ENCODE measurements around the gene ENTPD6. TPM values are rescaled to one million over a fixed set of nuclear protein-coding genes. Genes with fewer than 3 reads are reported as not detected.

ENTPD6 gene
- total and polyA plus RNA-seq, 2 of the 4 experiments (the other 2 are of a cell fraction), result 61.1 to 98.6 TPM

DNA sequence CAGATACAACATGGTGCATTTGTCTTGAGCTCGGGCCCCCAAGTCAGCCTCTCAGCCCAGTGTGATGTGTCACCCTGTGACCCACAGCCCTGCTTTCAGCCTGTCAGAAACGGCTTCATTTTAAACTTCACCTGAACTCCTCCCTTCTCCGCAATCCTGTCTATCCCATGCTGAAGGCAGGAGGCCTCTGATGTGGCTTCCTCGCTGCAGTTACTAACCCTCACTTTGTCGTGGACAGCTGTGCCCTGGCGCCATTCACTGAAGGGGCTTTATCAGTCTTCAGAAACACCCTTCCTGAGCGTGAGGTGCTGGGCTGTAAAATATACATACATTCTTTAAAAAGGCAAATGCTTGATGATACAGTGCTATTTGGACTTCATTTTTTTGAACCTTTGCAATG, 7.9 kb upstream of the ENTPD6 start:
- ChIA-PET CTCF (interaction anchor here (1.1 kb wide), 1 partner anchor 9 kb away, joined by 4 read pairs; no protein-coding TSS in a partner anchor), POLR2A (ENCODE audit: unreplicated experiment) (no interaction called here)

More for the DNA sequence above, 7.9 kb upstream of the ENTPD6 start:
- intact Hi-C loops (cut with micrococcal nuclease) (no loop called here), in situ Hi-C loops (cut with MboI; ENCODE audit: low sequenced_read_pairs) (no loop called here), dilution Hi-C loops (cut with HindIII; ENCODE audit: low sequenced_read_pairs, unreplicated experiment) (no loop called here)
- H3K9ac ChIP-seq (ENCODE audit: low read depth, low read length), result no peak overlapping the region
- no peak overlapping the region for H4K8ac ChIP-seq (ENCODE audit: low read depth in 2 of 2, low read length in 2 of 2)
- H3K56ac ChIP-seq (ENCODE audit: extremely low read depth, insufficient read depth, low read length), result no peak overlapping the region
- H3K27me3 ChIP-seq (ENCODE audit: control insufficient read depth, insufficient read depth, low read length), result peaks cover 32% of the 10 kb centered on the region
- no peak overlapping the region for H3K27ac ChIP-seq (ENCODE audit: insufficient read depth, low read length)
- H3K14ac ChIP-seq (replicated peaks; ENCODE audit: low read depth, low read length), result no peak overlapping the region
- H3K36me3 ChIP-seq (ENCODE audit: control insufficient read depth, insufficient read depth, low read length), result no peaks in the 10 kb centered on the region
- H3K4me3 ChIP-seq (ENCODE audit: insufficient read depth, low read depth, low read length), result no peak overlapping the region
- WGBS, 2 experiments (ENCODE audit: extremely low coverage in 2 of 2, insufficient read length in 1 of 2), result no CpG with 5 or more reads among the region's 7 CpGs
- no peak overlapping the region for H2AFZ ChIP-seq (replicated peaks; ENCODE audit: low read length, poor library complexity)
- no peak overlapping the region for H2BK15ac ChIP-seq (ENCODE audit: low read depth, low read length)
- no peaks in the 10 kb centered on the region for H3K79me1 ChIP-seq (ENCODE audit: low read depth in 1 of 2, low read length in 2 of 2)
- no peaks in the 10 kb centered on the region for H3K4me1 ChIP-seq (ENCODE audit: control insufficient read depth, insufficient read depth, low read length)
- H2BK120ac ChIP-seq (ENCODE audit: low read depth, low read length), result no peak overlapping the region
- no peak for ATAC-seq (ENCODE audit: low read depth)
- no peak overlapping the region for H2BK5ac ChIP-seq (ENCODE audit: low read depth, low read length, poor library complexity, severe bottlenecking)
- H4K5ac ChIP-seq (ENCODE audit: low read depth, low read length), result no peak overlapping the region
- no peak overlapping the region for H2BK20ac ChIP-seq (ENCODE audit: low read depth, low read length)
- H3K4me2 ChIP-seq (ENCODE audit: low read depth, low read length), result no peak overlapping the region
- no peak overlapping the region for H3K23ac ChIP-seq (ENCODE audit: low read depth, low read length)
- no peaks in the 10 kb centered on the region for H3K9me1 ChIP-seq (ENCODE audit: insufficient read depth, low read length)
- H4K91ac ChIP-seq (ENCODE audit: insufficient read depth, low read depth, low read length), result no peak overlapping the region
- H3K18ac ChIP-seq (ENCODE audit: low read depth, low read length), result no peak overlapping the region
- DNase-seq, result no peak
- H3K9me3 ChIP-seq (ENCODE audit: control insufficient read depth, insufficient read depth, low read length), result peaks cover 6% of the 10 kb centered on the region; the same call in 1 of the 2 replicates
- H3K4ac ChIP-seq (ENCODE audit: low read depth, low read length), result no peak overlapping the region
- H2AK9ac ChIP-seq (replicated peaks; ENCODE audit: low read depth, low read length, poor library complexity), result no peak overlapping the region
- no peak overlapping the region for H2AK5ac ChIP-seq (ENCODE audit: low read depth, low read length)
- TF ChIP-seq POLR2A (IDR thresholded peaks at IDR 0.05; ENCODE audit: low read depth, low read length) (no peak), RFX5 (IDR thresholded peaks at IDR 0.05; ENCODE audit: low read depth, low read length) (no peak), MXI1 (IDR thresholded peaks at IDR 0.05; ENCODE audit: borderline replicate concordance, low read depth, low read length) (no peak), CHD1 (IDR thresholded peaks at IDR 0.05; ENCODE audit: low read depth, low read length) (no peak), NFE2L2 (IDR thresholded peaks at IDR 0.05; ENCODE audit: low read depth, low read length) (no peak), BHLHE40 (IDR thresholded peaks at IDR 0.05; ENCODE audit: low read depth, low read length) (no peak), RAD21 (IDR thresholded peaks at IDR 0.05; ENCODE audit: low read length) (no peak), FOS (IDR thresholded peaks at IDR 0.05; ENCODE audit: low read depth, low read length) (no peak), MAFK (IDR thresholded peaks at IDR 0.05; ENCODE audit: low read depth, low read length) (no peak), RCOR1 (IDR thresholded peaks at IDR 0.05; ENCODE audit: insufficient replicate concordance, low read length) (no peak), MAZ (IDR thresholded peaks at IDR 0.05; ENCODE audit: borderline replicate concordance, low read depth, low read length) (no peak), CEBPB (IDR thresholded peaks at IDR 0.05; ENCODE audit: low read depth, low read length) (no peak), SMC3 (IDR thresholded peaks at IDR 0.05; ENCODE audit: low read depth, low read length) (no peak)
- TF ChIP-seq, protein P1, sequence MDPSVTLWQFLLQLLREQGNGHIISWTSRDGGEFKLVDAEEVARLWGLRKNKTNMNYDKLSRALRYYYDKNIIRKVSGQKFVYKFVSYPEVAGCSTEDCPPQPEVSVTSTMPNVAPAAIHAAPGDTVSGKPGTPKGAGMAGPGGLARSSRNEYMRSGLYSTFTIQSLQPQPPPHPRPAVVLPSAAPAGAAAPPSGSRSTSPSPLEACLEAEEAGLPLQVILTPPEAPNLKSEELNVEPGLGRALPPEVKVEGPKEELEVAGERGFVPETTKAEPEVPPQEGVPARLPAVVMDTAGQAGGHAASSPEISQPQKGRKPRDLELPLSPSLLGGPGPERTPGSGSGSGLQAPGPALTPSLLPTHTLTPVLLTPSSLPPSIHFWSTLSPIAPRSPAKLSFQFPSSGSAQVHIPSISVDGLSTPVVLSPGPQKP (IDR thresholded peaks at IDR 0.05; ENCODE audit: borderline replicate concordance, low read depth, low read length), result no peak
- TF ChIP-seq, protein P2, sequence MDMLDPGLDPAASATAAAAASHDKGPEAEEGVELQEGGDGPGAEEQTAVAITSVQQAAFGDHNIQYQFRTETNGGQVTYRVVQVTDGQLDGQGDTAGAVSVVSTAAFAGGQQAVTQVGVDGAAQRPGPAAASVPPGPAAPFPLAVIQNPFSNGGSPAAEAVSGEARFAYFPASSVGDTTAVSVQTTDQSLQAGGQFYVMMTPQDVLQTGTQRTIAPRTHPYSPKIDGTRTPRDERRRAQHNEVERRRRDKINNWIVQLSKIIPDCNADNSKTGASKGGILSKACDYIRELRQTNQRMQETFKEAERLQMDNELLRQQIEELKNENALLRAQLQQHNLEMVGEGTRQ (IDR thresholded peaks at IDR 0.05; ENCODE audit: low read depth, low read length), result no peak
- TF ChIP-seq, protein P3, sequence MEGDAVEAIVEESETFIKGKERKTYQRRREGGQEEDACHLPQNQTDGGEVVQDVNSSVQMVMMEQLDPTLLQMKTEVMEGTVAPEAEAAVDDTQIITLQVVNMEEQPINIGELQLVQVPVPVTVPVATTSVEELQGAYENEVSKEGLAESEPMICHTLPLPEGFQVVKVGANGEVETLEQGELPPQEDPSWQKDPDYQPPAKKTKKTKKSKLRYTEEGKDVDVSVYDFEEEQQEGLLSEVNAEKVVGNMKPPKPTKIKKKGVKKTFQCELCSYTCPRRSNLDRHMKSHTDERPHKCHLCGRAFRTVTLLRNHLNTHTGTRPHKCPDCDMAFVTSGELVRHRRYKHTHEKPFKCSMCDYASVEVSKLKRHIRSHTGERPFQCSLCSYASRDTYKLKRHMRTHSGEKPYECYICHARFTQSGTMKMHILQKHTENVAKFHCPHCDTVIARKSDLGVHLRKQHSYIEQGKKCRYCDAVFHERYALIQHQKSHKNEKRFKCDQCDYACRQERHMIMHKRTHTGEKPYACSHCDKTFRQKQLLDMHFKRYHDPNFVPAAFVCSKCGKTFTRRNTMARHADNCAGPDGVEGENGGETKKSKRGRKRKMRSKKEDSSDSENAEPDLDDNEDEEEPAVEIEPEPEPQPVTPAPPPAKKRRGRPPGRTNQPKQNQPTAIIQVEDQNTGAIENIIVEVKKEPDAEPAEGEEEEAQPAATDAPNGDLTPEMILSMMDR (conservative IDR thresholded peaks at IDR 0.05; ENCODE audit: low read depth, low read length), result no peak
- no TSS peak for BruUV-seq (replicated peaks)
- H4K20me1 ChIP-seq (ENCODE audit: insufficient read depth, low read length), result no peaks in the 10 kb centered on the region

Data from IMR-90 (cell line).